Endothelial cell of umbilical vein (primary cell): ENCODE results near the gene TREML4. TPM values are rescaled to one million over a fixed set of nuclear protein-coding genes. Genes with fewer than 3 reads are reported as not detected.

Experiments
- BruUV-seq: library from RNA; stranded (reverse); fragments of 400-500 nt; replicated peaks from 2 replicates; lab custom pipeline; 2021; lab: Mats Ljungman, UMichigan
- CTCF ChIA-PET: fragments of 300-600, 350-600 bp; sonication (Branson Sonifier 250); formaldehyde crosslinking; loops from one replicate; lab custom pipeline; 2021; ENCODE audit warnings: antibody characterized with exemption, inconsistent platforms; lab: Charles Lee
- POLR2A ChIA-PET: fragments of 300-600, 350-600 bp; sonication (Branson Sonifier 250); formaldehyde crosslinking; loops from one replicate; lab custom pipeline; 2021; ENCODE audit warnings: antibody characterized with exemption, inconsistent platforms; lab: Charles Lee
- DNase-seq: peaks from one replicate; pipeline ENCODE4 v3.0.0-alpha.2; 2011; ENCODE audit warnings: low read depth, low spot score
- FAIRE-seq: peaks from 2 replicates; lab custom pipeline; 2011; peaks lifted over from hg19 to GRCh38; lab: Jason Lieb, UNC
- H2AFZ ChIP-seq: 2 replicates; pipeline ENCODE4 v1.6.0; 2012; ENCODE audit warnings: low read depth, low read length, control low read depth, inconsistent platforms
- H3K27ac ChIP-seq: 2 replicates; pipeline ENCODE4 v1.5.1; 2011; ENCODE audit warnings: low read depth, mild to moderate bottlenecking, control low read depth, low read length, moderate library complexity; ENCODE audit not compliant: insufficient read depth
- H3K27me3 ChIP-seq, 2 experiments: 2 replicates each; pipeline versions ENCODE4 v1.6.0 to v1.6.1; 2011; ENCODE audit warnings: low read length in 2 of 2, mixed read lengths in 1 of 2; ENCODE audit not compliant: control insufficient read depth in 2 of 2, insufficient read depth in 2 of 2
- H3K36me3 ChIP-seq, 2 experiments: 2 replicates in 1 of 2; 3 replicates in 1 of 2; pipeline ENCODE4 v1.5.1; 2011; ENCODE audit warnings: low read length in 2 of 2, mild to moderate bottlenecking in 1 of 2, moderate library complexity in 1 of 2; ENCODE audit not compliant: control insufficient read depth in 2 of 2, insufficient read depth in 2 of 2; ENCODE audit errors: extremely low read depth in 1 of 2
- H3K4me1 ChIP-seq: 3 replicates; pipeline ENCODE4 v1.5.1; 2011; ENCODE audit warnings: mild to moderate bottlenecking, low read length; ENCODE audit not compliant: control insufficient read depth, insufficient read depth; ENCODE audit errors: extremely low read depth
- H3K4me2 ChIP-seq: 2 replicates; pipeline ENCODE4 v1.6.1; 2011; ENCODE audit warnings: low read length, control low read depth, mixed read lengths; ENCODE audit not compliant: insufficient read depth
- H3K4me3 ChIP-seq, 3 experiments: fragments of 200-600 bp in 1 of 3; sonication (generic), shearing (Covaris generic) in 1 of 3; replicated peaks in 1 of 3; 2 replicates each; pipeline ENCODE4 v1.5.1; 2011 to 2016; ENCODE audit warnings: control low read depth in 3 of 3, low read length in 3 of 3, mild to moderate bottlenecking in 2 of 3, inconsistent platforms in 1 of 3, low read depth in 1 of 3, moderate library complexity in 1 of 3; ENCODE audit not compliant: insufficient read depth in 1 of 3
- H3K79me2 ChIP-seq: 2 replicates; pipeline ENCODE4 v1.6.0; 2012; ENCODE audit warnings: low read length, inconsistent platforms; ENCODE audit not compliant: control insufficient read depth, insufficient read depth
- H3K9ac ChIP-seq: replicated peaks from 2 replicates; pipeline ENCODE3; 2011; ENCODE audit warnings: low read length, control low read depth; ENCODE audit not compliant: insufficient read depth; ENCODE audit errors: extremely low read depth
- H3K9me1 ChIP-seq: replicated peaks from 3 replicates; pipeline ENCODE4 v1.6.0; 2011; ENCODE audit warnings: mild to moderate bottlenecking, low read length; ENCODE audit not compliant: control insufficient read depth, insufficient read depth; ENCODE audit errors: extremely low read depth
- H3K9me3 ChIP-seq: replicated peaks from 2 replicates; pipeline ENCODE4 v1.5.1; 2012; ENCODE audit warnings: low read length, inconsistent platforms; ENCODE audit not compliant: control insufficient read depth, insufficient read depth
- H4K20me1 ChIP-seq: replicated peaks from 2 replicates; pipeline ENCODE3; 2011; ENCODE audit warnings: mild to moderate bottlenecking, low read length; ENCODE audit not compliant: control insufficient read depth, insufficient read depth; ENCODE audit errors: extremely low read depth
- EZH2 ChIP-seq: IDR thresholded peaks from 2 replicates; pipeline ENCODE4 v1.6.1; 2012; ENCODE audit warnings: borderline replicate concordance, low read depth, mild to moderate bottlenecking, moderate library complexity, low read length, inconsistent platforms; ENCODE audit not compliant: severe bottlenecking
- FOS ChIP-seq: IDR thresholded peaks from 2 replicates; pipeline ENCODE4 v1.6.1; 2011; ENCODE audit warnings: mild to moderate bottlenecking, low read length, moderate library complexity, borderline replicate concordance; ENCODE audit not compliant: insufficient read depth
- GATA2 ChIP-seq: IDR thresholded peaks from 2 replicates; pipeline ENCODE4 v1.7.0; 2011; ENCODE audit warnings: low read depth, mild to moderate bottlenecking, moderate library complexity, mixed read lengths, low read length; ENCODE audit not compliant: insufficient read length, insufficient read depth
- JUN ChIP-seq: IDR thresholded peaks from 2 replicates; pipeline ENCODE4 v1.6.1; 2011; ENCODE audit warnings: borderline replicate concordance, low read depth; ENCODE audit not compliant: insufficient read length, insufficient read depth
- MYC ChIP-seq: IDR thresholded peaks from one replicate; pipeline ENCODE4 v1.6.1; 2011; ENCODE audit warnings: mild to moderate bottlenecking, low read depth, low read length
- POLR2A ChIP-seq: IDR thresholded peaks from 2 replicates; pipeline ENCODE4 v1.6.1; 2012; ENCODE audit warnings: low read depth, mild to moderate bottlenecking, control low read depth, low read length
- POLR2AphosphoS5 ChIP-seq: IDR thresholded peaks from 2 replicates; pipeline ENCODE4 v1.6.1; 2012; ENCODE audit warnings: low read depth, mild to moderate bottlenecking, control low read depth, low read length, moderate library complexity; ENCODE audit not compliant: insufficient read depth
- dilution Hi-C: fragments of 300-500 bp; cut with MboI; formaldehyde crosslinking; loops from one replicate; pipeline ENCODE4 v1.15.0; 2019; ENCODE audit warnings: low sequenced_read_pairs; ENCODE audit not compliant: extremely low pct_ligation_motif_present
- intact Hi-C: fragments of 100-400 bp; cut with micrococcal nuclease; formaldehyde crosslinking; loops from one replicate; pipeline ENCODE4 v1.10.0; 2022
- polyA plus RNA-seq, 4 experiments: library from polyadenylated mRNA; depleted of rRNA in 3 of 4; stranded (reverse) in 3 of 4; unstranded in 1 of 4; fragments of >200 nt; gene quantifications; 2 replicates each; pipeline versions ENCODE4 v1.2.1 to v1.2.3, GENCODE V29; 2011 to 2012; ENCODE audit warnings: missing spikeins in 1 of 4
- total RNA-seq: library from RNA; stranded (reverse); gene quantifications from 2 replicates; pipeline ENCODE4 v1.2.3, GENCODE V29; 2021
- TF ChIP-seq, protein P1 (sequence below): IDR thresholded peaks from 2 replicates; pipeline ENCODE4 v1.6.1; 2011; ENCODE audit not compliant: insufficient read depth, insufficient read length
- TF ChIP-seq, protein P2 (sequence below), 2 donors: IDR thresholded peaks; 1 replicate in 1 of 2; 2 replicates in 1 of 2; pipeline ENCODE4 v1.5.1; 2011; ENCODE audit warnings: low read length in 2 of 2, mild to moderate bottlenecking in 2 of 2, moderate library complexity in 2 of 2, control low read depth in 1 of 2, inconsistent platforms in 1 of 2, low read depth in 1 of 2; ENCODE audit not compliant: insufficient read depth in 1 of 2; ENCODE audit errors: extremely low read depth in 1 of 2

The TREML4 gene
- total and polyA plus RNA-seq, 2 donors (not counting 3 experiments of a cell fraction or from before 2014, with no cell fraction given) = not detected

DNA sequence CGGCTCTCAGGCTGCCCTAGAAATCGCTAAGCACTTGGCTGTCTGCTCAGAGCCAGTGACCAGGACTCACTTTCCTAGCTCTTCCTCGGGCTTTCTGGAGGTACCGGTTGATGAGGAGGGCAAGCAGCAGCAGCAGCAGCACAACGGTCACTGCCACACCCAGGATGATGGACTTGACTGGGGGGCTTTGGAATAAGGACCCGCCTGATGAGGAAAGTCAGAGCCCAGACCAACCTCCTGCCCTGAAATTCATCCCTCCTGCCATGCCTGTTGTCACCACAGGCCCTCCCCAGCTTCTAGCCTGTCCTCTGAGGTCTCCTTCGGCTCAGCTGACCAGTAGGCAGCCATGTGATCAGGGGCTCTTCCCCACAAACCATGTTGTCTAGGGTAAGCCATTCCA, 43.4 kb upstream of the TREML4 start:
- FAIRE-seq (no peak), DNase-seq (no peak)
- BruUV-seq = no TSS peak
- Histone ChIP-seq H3K27me3 (peaks cover 0 to 2% of the 10 kb centered on the region in 2 experiments), H3K9ac (no peak overlapping the region), H3K27ac (no peak overlapping the region), H3K4me2 (no peak overlapping the region), H3K9me1 (no peaks in the 10 kb centered on the region), H3K9me3 (no peaks in the 10 kb centered on the region), H3K79me2 (no peaks in the 10 kb centered on the region), H3K4me1 (no peaks in the 10 kb centered on the region), H3K36me3 (no peaks in the 10 kb centered on the region), H2AFZ (no peak overlapping the region), H3K4me3 (no peak overlapping the region), H4K20me1 (no peaks in the 10 kb centered on the region)
- TF ChIP-seq MYC = no peak
- no peak for TF ChIP-seq JUN
- no peak for TF ChIP-seq FOS
- TF ChIP-seq POLR2A = no peak
- no peak for TF ChIP-seq EZH2
- TF ChIP-seq, protein P1, sequence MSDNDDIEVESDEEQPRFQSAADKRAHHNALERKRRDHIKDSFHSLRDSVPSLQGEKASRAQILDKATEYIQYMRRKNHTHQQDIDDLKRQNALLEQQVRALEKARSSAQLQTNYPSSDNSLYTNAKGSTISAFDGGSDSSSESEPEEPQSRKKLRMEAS = no peak
- TF ChIP-seq, protein P2, sequence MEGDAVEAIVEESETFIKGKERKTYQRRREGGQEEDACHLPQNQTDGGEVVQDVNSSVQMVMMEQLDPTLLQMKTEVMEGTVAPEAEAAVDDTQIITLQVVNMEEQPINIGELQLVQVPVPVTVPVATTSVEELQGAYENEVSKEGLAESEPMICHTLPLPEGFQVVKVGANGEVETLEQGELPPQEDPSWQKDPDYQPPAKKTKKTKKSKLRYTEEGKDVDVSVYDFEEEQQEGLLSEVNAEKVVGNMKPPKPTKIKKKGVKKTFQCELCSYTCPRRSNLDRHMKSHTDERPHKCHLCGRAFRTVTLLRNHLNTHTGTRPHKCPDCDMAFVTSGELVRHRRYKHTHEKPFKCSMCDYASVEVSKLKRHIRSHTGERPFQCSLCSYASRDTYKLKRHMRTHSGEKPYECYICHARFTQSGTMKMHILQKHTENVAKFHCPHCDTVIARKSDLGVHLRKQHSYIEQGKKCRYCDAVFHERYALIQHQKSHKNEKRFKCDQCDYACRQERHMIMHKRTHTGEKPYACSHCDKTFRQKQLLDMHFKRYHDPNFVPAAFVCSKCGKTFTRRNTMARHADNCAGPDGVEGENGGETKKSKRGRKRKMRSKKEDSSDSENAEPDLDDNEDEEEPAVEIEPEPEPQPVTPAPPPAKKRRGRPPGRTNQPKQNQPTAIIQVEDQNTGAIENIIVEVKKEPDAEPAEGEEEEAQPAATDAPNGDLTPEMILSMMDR (IDR thresholded peaks at IDR 0.05; ENCODE audit: extremely low read depth in 1 of 2, insufficient read depth in 1 of 2, low read depth in 1 of 2, low read length in 2 of 2) = no peak
- no peak for TF ChIP-seq POLR2AphosphoS5
- TF ChIP-seq GATA2 = no peak
- POLR2A ChIA-PET = no interaction called here
- CTCF ChIA-PET = no interaction called here
- dilution Hi-C loops = no loop called here
- intact Hi-C loops = no loop called here
